ENCODE data around the gene DMRTC2.

The DMRTC2 gene

GRCh38 chr19:41847351-41848105 is 2.7 kb downstream of the DMRTC2 start:
- no peak for DNase-seq

GRCh38 chr19:41848666-41849065 is 3.8 kb downstream of the DMRTC2 start:
- DNase-seq: no peak

GRCh38 chr19:41849067-41849466 is 4.2 kb downstream of the DMRTC2 start:
- DNase-seq: no peak

- no peak for DNase-seq
Measured at GRCh38 chr19:41850381-41850780, 5.5 kb downstream of the DMRTC2 start.

- no peak for DNase-seq
Measured at GRCh38 chr19:41851456-41851855, 6.6 kb downstream of the DMRTC2 start.

GRCh38 chr19:41853344-41853743 is 8.5 kb downstream of the DMRTC2 start:
- DNase-seq: no peak

- no peak for DNase-seq
Measured at GRCh38 chr19:41853768-41854167, 8.9 kb downstream of the DMRTC2 start.

GRCh38 chr19:41859213-41859617 is 14.4 kb downstream of the DMRTC2 start:
- DNase-seq: no peak

- DNase-seq: peak; percentile 93
Measured at GRCh38 chr19:41859618-41860418, 15.0 kb downstream of the DMRTC2 start, which contains the start of gene RPS19. TSS of gene RPS19 (plus strand) at chr19:41860255. CDS start at chr19:41860775, 520 bp downstream.

GRCh38 chr19:41860419-41861115 is 15.7 kb downstream of the DMRTC2 start:
- DNase-seq: no peak

GRCh38 chr19:41861116-41861768 is 16.4 kb downstream of the DMRTC2 start:
- no peak for DNase-seq

GRCh38 chr19:41861846-41862245 is 17.0 kb downstream of the DMRTC2 start:
- no peak for DNase-seq

GRCh38 chr19:41862445-41862986 is 17.7 kb downstream of the DMRTC2 start:
- DNase-seq: no peak

- no peak for DNase-seq
Measured at GRCh38 chr19:41863209-41863931, 18.5 kb downstream of the DMRTC2 start.

- no peak for DNase-seq
Measured at GRCh38 chr19:41864374-41864773, 19.5 kb downstream of the DMRTC2 start.

GRCh38 chr19:41866284-41866683 is 21.4 kb downstream of the DMRTC2 start:
- no peak for DNase-seq

- DNase-seq: no peak
Measured at GRCh38 chr19:41868120-41868988, 23.5 kb downstream of the DMRTC2 start.

GRCh38 chr19:41868989-41869300 is 24.1 kb downstream of the DMRTC2 start:
- DNase-seq: no peak

GRCh38 chr19:41869374-41869955 is 24.6 kb downstream of the DMRTC2 start:
- no peak for DNase-seq

- no peak for DNase-seq
Measured at GRCh38 chr19:41870401-41870873, 25.6 kb downstream of the DMRTC2 start.
